Astrocyte (in vitro differentiated cells and primary cell): ENCODE data around the gene MDFI. TPM values are rescaled to one million over a fixed set of nuclear protein-coding genes. Genes with fewer than 3 reads are reported as not detected.

ENCODE experiments used
- DNase-seq: peaks from one replicate; pipeline ENCODE4 v3.0.0-alpha.2; 2010; ENCODE audit warnings: low read depth
- FAIRE-seq: peaks from 2 replicates; lab custom pipeline; 2011; peaks lifted over from hg19 to GRCh38; lab: Jason Lieb, UNC
- H2AFZ ChIP-seq: 2 replicates; pipeline ENCODE4 v1.6.0; 2012; ENCODE audit warnings: low read depth, low read length, inconsistent platforms
- H3K27ac ChIP-seq: 2 replicates; pipeline ENCODE4 v1.5.1; 2011; ENCODE audit warnings: low read depth, low read length, inconsistent platforms
- H3K27me3 ChIP-seq: 2 replicates; pipeline ENCODE4 v1.6.0; 2011; ENCODE audit warnings: low read length, inconsistent platforms; ENCODE audit not compliant: insufficient read depth
- H3K36me3 ChIP-seq: 2 replicates; pipeline ENCODE4 v1.5.1; 2011; ENCODE audit warnings: low read length, inconsistent platforms; ENCODE audit not compliant: insufficient read depth
- H3K4me1 ChIP-seq: 2 replicates; pipeline ENCODE4 v1.5.1; 2011; ENCODE audit warnings: low read length, inconsistent platforms; ENCODE audit not compliant: insufficient read depth
- H3K4me2 ChIP-seq: 2 replicates; pipeline ENCODE4 v1.6.0; 2012; ENCODE audit warnings: low read length, inconsistent platforms
- H3K4me3 ChIP-seq: 2 replicates; pipeline ENCODE4 v1.5.1; 2011; ENCODE audit warnings: low read depth, mild to moderate bottlenecking, low read length, inconsistent platforms; ENCODE audit not compliant: insufficient read depth
- H3K79me2 ChIP-seq: 2 replicates; pipeline ENCODE4 v1.6.0; 2012; ENCODE audit warnings: mild to moderate bottlenecking, low read length, inconsistent platforms; ENCODE audit not compliant: insufficient read depth
- H3K9ac ChIP-seq: 2 replicates; pipeline ENCODE4 v1.6.0; 2012; ENCODE audit warnings: mild to moderate bottlenecking, low read length, inconsistent platforms
- H3K9me3 ChIP-seq: 2 replicates; pipeline ENCODE4 v1.5.1; 2012; ENCODE audit warnings: low read depth, mild to moderate bottlenecking, low read length, inconsistent platforms; ENCODE audit not compliant: insufficient read depth
- H4K20me1 ChIP-seq: 2 replicates; pipeline ENCODE4 v1.6.0; 2012; ENCODE audit warnings: low read length, inconsistent platforms; ENCODE audit not compliant: insufficient read depth
- H3K27ac Mint-ChIP-seq: one replicate; pipeline ENCODE4 v1.8.0; 2021; ENCODE audit warnings: mild to moderate bottlenecking, mixed read lengths; ENCODE audit not compliant: unreplicated experiment
- H3K27me3 Mint-ChIP-seq: one replicate; pipeline ENCODE4 v1.8.0; 2021; ENCODE audit warnings: low read depth, mixed read lengths; ENCODE audit not compliant: unreplicated experiment
- H3K36me3 Mint-ChIP-seq: one replicate; pipeline ENCODE4 v1.8.0; 2021; ENCODE audit warnings: low read depth, mixed read lengths; ENCODE audit not compliant: unreplicated experiment
- H3K4me1 Mint-ChIP-seq: one replicate; pipeline ENCODE4 v1.8.0; 2021; ENCODE audit warnings: low read depth, mixed read lengths; ENCODE audit not compliant: unreplicated experiment
- H3K4me3 Mint-ChIP-seq: one replicate; pipeline ENCODE4 v1.8.0; 2021; ENCODE audit warnings: mild to moderate bottlenecking, moderate library complexity, mixed read lengths; ENCODE audit not compliant: unreplicated experiment
- H3K9me3 Mint-ChIP-seq: one replicate; pipeline ENCODE4 v1.8.0; 2021; ENCODE audit warnings: mild to moderate bottlenecking, mixed read lengths; ENCODE audit not compliant: unreplicated experiment
- EZH2 ChIP-seq: IDR thresholded peaks from 2 replicates; pipeline ENCODE4 v1.6.1; 2012; ENCODE audit warnings: mild to moderate bottlenecking, low read length, inconsistent platforms; ENCODE audit not compliant: insufficient read depth
- total RNA-seq: library from RNA; stranded (reverse); gene quantifications from 2 replicates; pipeline ENCODE4 v1.2.1, GENCODE V29; 2021
- TF ChIP-seq, protein P1 (sequence below): IDR thresholded peaks from 2 replicates; pipeline ENCODE4 v1.5.1; 2011; ENCODE audit warnings: low read depth, mild to moderate bottlenecking, inconsistent platforms, low read length, moderate library complexity; ENCODE audit not compliant: insufficient read depth

The MDFI gene
- total RNA-seq, 1 donor from 2014 or later = 144 TPM

DNA sequence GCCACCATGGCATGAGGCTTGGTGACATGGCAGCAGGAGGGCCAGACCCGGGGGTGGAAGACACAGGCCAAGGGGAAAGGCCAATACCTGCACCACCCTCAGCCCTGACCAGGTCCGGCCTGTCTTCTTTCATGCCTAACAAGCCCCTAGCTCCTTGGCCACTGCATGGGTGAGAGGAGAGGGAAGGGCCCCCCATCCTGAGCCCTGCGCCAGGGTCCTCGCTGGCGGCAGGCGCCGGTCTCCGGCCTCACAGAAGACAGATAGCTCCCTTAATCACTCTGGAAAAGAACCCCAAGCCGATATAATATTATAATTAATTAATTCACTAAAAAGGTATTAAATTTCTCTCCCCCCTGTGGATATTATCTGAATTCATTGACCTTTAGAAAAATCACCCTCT is 41.4 kb downstream of the MDFI start:
- Histone ChIP-seq H2AFZ (no peak overlapping the region), H3K36me3 (no peaks in the 10 kb centered on the region), H3K4me1 (peaks cover 3% of the 10 kb centered on the region), H3K27me3 (peaks cover 11% of the 10 kb centered on the region), H4K20me1 (no peaks in the 10 kb centered on the region), H3K27ac (no peak overlapping the region), H3K4me3 (no peak overlapping the region), H3K9ac (no peak overlapping the region), H3K79me2 (no peaks in the 10 kb centered on the region), H3K9me3 (no peaks in the 10 kb centered on the region), H3K4me2 (no peak overlapping the region)
- FAIRE-seq (no peak), DNase-seq (no peak)
- no peaks in the 10 kb centered on the region for H3K36me3 Mint-ChIP-seq
- no peak overlapping the region for H3K4me3 Mint-ChIP-seq
- H3K4me1 Mint-ChIP-seq = peaks cover 3% of the 10 kb centered on the region
- no peak overlapping the region for H3K27ac Mint-ChIP-seq
- TF ChIP-seq, protein P1, sequence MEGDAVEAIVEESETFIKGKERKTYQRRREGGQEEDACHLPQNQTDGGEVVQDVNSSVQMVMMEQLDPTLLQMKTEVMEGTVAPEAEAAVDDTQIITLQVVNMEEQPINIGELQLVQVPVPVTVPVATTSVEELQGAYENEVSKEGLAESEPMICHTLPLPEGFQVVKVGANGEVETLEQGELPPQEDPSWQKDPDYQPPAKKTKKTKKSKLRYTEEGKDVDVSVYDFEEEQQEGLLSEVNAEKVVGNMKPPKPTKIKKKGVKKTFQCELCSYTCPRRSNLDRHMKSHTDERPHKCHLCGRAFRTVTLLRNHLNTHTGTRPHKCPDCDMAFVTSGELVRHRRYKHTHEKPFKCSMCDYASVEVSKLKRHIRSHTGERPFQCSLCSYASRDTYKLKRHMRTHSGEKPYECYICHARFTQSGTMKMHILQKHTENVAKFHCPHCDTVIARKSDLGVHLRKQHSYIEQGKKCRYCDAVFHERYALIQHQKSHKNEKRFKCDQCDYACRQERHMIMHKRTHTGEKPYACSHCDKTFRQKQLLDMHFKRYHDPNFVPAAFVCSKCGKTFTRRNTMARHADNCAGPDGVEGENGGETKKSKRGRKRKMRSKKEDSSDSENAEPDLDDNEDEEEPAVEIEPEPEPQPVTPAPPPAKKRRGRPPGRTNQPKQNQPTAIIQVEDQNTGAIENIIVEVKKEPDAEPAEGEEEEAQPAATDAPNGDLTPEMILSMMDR = no peak
- no peaks in the 10 kb centered on the region for H3K9me3 Mint-ChIP-seq
- peaks cover 31% of the 10 kb centered on the region for H3K27me3 Mint-ChIP-seq

DNA sequence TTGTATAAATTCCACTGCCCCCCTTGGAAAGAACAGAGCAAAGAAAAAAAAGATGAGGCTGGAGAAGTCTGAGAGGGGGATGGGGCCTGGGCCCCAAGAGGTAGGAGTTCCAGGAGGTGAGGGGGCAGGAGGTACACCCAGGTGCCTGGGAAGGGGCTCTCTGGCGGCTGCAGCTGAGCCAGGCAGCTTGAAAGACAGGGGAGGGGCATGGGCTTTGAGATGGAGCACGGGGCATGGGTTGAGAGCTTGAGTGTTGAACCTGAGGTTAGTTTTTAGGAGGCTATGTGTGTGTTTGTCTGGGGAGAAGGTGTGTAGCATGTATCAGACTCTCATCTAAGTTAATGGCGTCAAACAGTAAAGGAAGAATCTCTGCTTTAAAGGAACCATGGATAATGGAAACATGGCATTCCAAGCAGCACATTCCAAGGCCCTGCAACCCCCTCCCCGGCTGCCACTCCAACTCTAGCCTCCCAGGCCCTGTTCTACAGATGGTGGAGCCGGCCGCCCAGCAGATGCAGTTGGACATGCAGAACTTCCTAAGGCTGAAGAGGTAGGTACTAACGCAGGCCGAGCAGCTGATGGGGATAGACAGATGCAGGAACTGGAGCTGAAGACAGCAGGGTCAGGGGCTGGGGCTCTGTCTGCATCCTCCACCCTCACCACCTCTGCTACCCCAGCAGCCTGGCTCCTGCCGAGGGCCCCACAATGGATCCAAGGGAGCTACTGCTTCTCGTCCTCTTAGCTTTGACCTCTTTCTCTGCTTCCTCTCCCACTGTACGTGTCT is 42.1 kb downstream of the MDFI start:
- Mint-ChIP-seq H3K4me3 (no peak overlapping the region), H3K4me1 (peaks cover 3% of the 10 kb centered on the region), H3K27ac (no peak overlapping the region), H3K9me3 (no peaks in the 10 kb centered on the region), H3K36me3 (no peaks in the 10 kb centered on the region), H3K27me3 (peaks cover 29% of the 10 kb centered on the region)
- DNase-seq = no peak
- Histone ChIP-seq H3K79me2 (no peaks in the 10 kb centered on the region), H3K36me3 (no peaks in the 10 kb centered on the region), H3K4me2 (no peak overlapping the region), H2AFZ (no peak overlapping the region), H3K27me3 (peaks cover 11% of the 10 kb centered on the region), H3K4me3 (no peak overlapping the region), H3K9me3 (no peaks in the 10 kb centered on the region), H3K4me1 (peaks cover 3% of the 10 kb centered on the region), H3K9ac (no peak overlapping the region), H4K20me1 (no peaks in the 10 kb centered on the region), H3K27ac (no peak overlapping the region)
- FAIRE-seq = no peak
- TF ChIP-seq, protein P1 = no peak
- TF ChIP-seq EZH2 = no peak

DNA sequence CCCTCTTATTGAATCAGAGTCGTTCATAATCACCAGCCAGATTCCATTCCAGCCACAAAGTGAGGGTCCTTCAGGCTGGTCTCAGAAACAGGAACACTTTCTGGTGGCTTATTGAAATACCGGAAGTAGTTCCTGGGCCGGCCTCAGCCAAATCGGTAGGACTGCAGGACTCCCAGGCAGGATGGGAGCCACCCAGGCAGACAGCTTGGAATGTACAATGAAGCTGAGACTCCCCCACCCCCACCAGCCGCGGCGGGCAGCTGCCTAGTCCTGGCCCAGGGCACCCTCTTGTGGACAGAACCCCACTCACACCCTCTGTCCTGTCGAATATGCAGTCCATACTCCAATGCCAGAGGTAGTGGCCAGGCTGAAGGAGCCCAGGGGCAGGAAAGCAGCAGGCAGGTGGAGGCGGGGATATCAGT is 43.8 kb downstream of the MDFI start:
- Histone ChIP-seq H3K9me3 (no peaks in the 10 kb centered on the region), H2AFZ (peak overlapping the region; percentile 74), H3K27me3 (peaks cover 3% of the 10 kb centered on the region), H3K4me1 (peaks cover 3% of the 10 kb centered on the region), H3K9ac (no peak overlapping the region), H3K4me2 (peak overlapping the region; percentile 32), H4K20me1 (no peaks in the 10 kb centered on the region), H3K79me2 (no peaks in the 10 kb centered on the region), H3K4me3 (no peak overlapping the region), H3K36me3 (no peaks in the 10 kb centered on the region), H3K27ac (no peak overlapping the region)
- peak; percentile 75 for DNase-seq
- peaks cover 27% of the 10 kb centered on the region for H3K27me3 Mint-ChIP-seq
- H3K4me1 Mint-ChIP-seq = peaks cover 3% of the 10 kb centered on the region
- H3K27ac Mint-ChIP-seq = no peak overlapping the region
- no peaks in the 10 kb centered on the region for H3K36me3 Mint-ChIP-seq
- no peaks in the 10 kb centered on the region for H3K9me3 Mint-ChIP-seq
- TF ChIP-seq, protein P1 = peak; percentile 74
- TF ChIP-seq EZH2 = no peak
- H3K4me3 Mint-ChIP-seq = no peak overlapping the region
- no peak for FAIRE-seq
